HepG2 (cell line): ENCODE measurements around the gene EARS2. TPM values are rescaled to one million over a fixed set of nuclear protein-coding genes. Genes with fewer than 3 reads are reported as not detected.
A peak's percentile ranks its signal among the peaks of the same experiment; 100 is the strongest.

Source experiments
- ESRRA ChIP-seq: sonication (generic); formaldehyde crosslinking; IDR thresholded peaks from 2 replicates; pipeline ENCODE4 v1.5.1; 2020; ENCODE audit warnings: mild to moderate bottlenecking, low read depth, missing genetic modification reagents
- GRHL1 ChIP-seq: sonication (generic); formaldehyde crosslinking; conservative IDR thresholded peaks from 2 replicates; pipeline ENCODE4 v1.8.0; 2022; ENCODE audit warnings: missing genetic modification reagents
- MAFF ChIP-seq: IDR thresholded peaks from 2 replicates; pipeline ENCODE4 v1.6.1; 2011; ENCODE audit warnings: low read depth, low read length, improper control_type of control experiment
- MLX ChIP-seq: IDR thresholded peaks from 2 replicates; pipeline ENCODE4 v1.6.1; 2016
- RBFOX2 ChIP-seq: fragments of 200-400 bp; formaldehyde crosslinking; IDR thresholded peaks from 2 replicates; pipeline ENCODE4 v1.6.1; 2017; ENCODE audit warnings: low read depth, mild to moderate bottlenecking, low read length
- TOE1 ChIP-seq: sonication (generic); formaldehyde crosslinking; IDR thresholded peaks from 2 replicates; pipeline ENCODE4 v1.4.0; 2020; ENCODE audit warnings: mild to moderate bottlenecking, missing genetic modification reagents
- TSC22D2 ChIP-seq: sonication (generic); formaldehyde crosslinking; IDR thresholded peaks from 2 replicates; pipeline ENCODE4 v1.5.1; 2020; ENCODE audit warnings: missing genetic modification reagents, mild to moderate bottlenecking, borderline replicate concordance
- WIZ ChIP-seq: sonication (generic); formaldehyde crosslinking; IDR thresholded peaks from 2 replicates; pipeline ENCODE4 v1.5.1; 2020; ENCODE audit warnings: mild to moderate bottlenecking, missing genetic modification reagents
- ZBTB37 ChIP-seq: sonication (generic); formaldehyde crosslinking; IDR thresholded peaks from 2 replicates; pipeline ENCODE4 v1.4.0; 2020; ENCODE audit warnings: mild to moderate bottlenecking, missing genetic modification reagents
- ZBTB39 ChIP-seq: sonication (generic); formaldehyde crosslinking; IDR thresholded peaks from 2 replicates; pipeline ENCODE4 v1.5.0; 2020; ENCODE audit warnings: missing genetic modification reagents
- ZMAT5 ChIP-seq: sonication (generic); formaldehyde crosslinking; IDR thresholded peaks from 2 replicates; pipeline ENCODE4 v1.5.0; 2020; ENCODE audit warnings: mild to moderate bottlenecking, low read depth, missing genetic modification reagents, borderline replicate concordance
- ZNF10 ChIP-seq: sonication (generic); formaldehyde crosslinking; IDR thresholded peaks from 2 replicates; pipeline ENCODE4 v1.4.0; 2020; ENCODE audit warnings: mild to moderate bottlenecking, low read depth, missing genetic modification reagents, borderline replicate concordance
- ZNF160 ChIP-seq: sonication (generic); formaldehyde crosslinking; IDR thresholded peaks from 2 replicates; pipeline ENCODE4 v1.8.0; 2022; ENCODE audit warnings: mild to moderate bottlenecking, inconsistent platforms, missing genetic modification reagents
- ZNF205 ChIP-seq: IDR thresholded peaks from 2 replicates; pipeline ENCODE4 v1.6.1; 2018; ENCODE audit warnings: missing biosample characterization, missing genetic modification reagents
- ZNF280D ChIP-seq: sonication (generic); formaldehyde crosslinking; IDR thresholded peaks from 2 replicates; pipeline ENCODE4 v1.5.1; 2020; ENCODE audit warnings: mild to moderate bottlenecking, missing genetic modification reagents
- ZNF563 ChIP-seq: sonication (generic); formaldehyde crosslinking; IDR thresholded peaks from 2 replicates; pipeline ENCODE4 v1.8.0; 2022; ENCODE audit warnings: mild to moderate bottlenecking, moderate library complexity, missing genetic modification reagents
- ZNF740 ChIP-seq: sonication (generic); formaldehyde crosslinking; IDR thresholded peaks from 2 replicates; pipeline ENCODE4 v1.4.0; 2020; ENCODE audit warnings: missing genetic modification reagents
- ZNF75D ChIP-seq: sonication (generic); formaldehyde crosslinking; IDR thresholded peaks from 2 replicates; pipeline ENCODE4 v1.8.1; 2023; ENCODE audit warnings: missing genetic modification reagents, mild to moderate bottlenecking, borderline replicate concordance
- polyA plus RNA-seq, 8 experiments: library from polyadenylated mRNA; depleted of rRNA in 3 of 8; stranded (reverse) in 7 of 8; unstranded in 1 of 8; fragments of >200 nt; fragmentation: Illumina TruSeq in 4 of 8; extraction: Trizol in 4 of 8; gene quantifications; 2 replicates each; pipeline versions ENCODE4 v1.2.1 to v1.2.3, GENCODE V29; 2011 to 2016; ENCODE audit warnings: low read depth in 4 of 8, missing spikeins in 1 of 8, mixed read lengths in 1 of 8; ENCODE audit not compliant: insufficient read depth in 1 of 8
- total RNA-seq, 5 experiments: library from RNA; depleted of rRNA; stranded (reverse); fragments of >200 nt; fragmentation: Illumina TruSeq; extraction: Trizol; gene quantifications; 2 replicates each; pipeline ENCODE4 v1.2.3, GENCODE V29; 2016; ENCODE audit warnings: low read depth in 1 of 5

The EARS2 gene
- total and polyA plus RNA-seq, 2 of the 13 experiments (the other 11 are each of a cell fraction or from before 2014, with no cell fraction given) = 49.4 to 80.4 TPM

GRCh38 chr16:23556881-23557778 is at the start of gene EARS2, which contains the start of gene UBFD1 (continued):
- TF ChIP-seq MAFF (no peak), ESRRA (peak; percentile 64), RBFOX2 (peak; percentile 98), ZMAT5 (CRISPR knock-in tag) (no peak; the same call in 1 of the 2 replicates), GRHL1 (CRISPR knock-in tag) (no peak), ZNF740 (peak; percentile 69; the same call in 1 of the 2 replicates), ZNF10 (CRISPR knock-in tag) (no peak), ZBTB37 (CRISPR knock-in tag) (peak; percentile 66), WIZ (CRISPR knock-in tag) (no peak), ZNF280D (CRISPR knock-in tag) (peak; percentile 50), MLX (CRISPR knock-in tag) (peak; percentile 75), TSC22D2 (peak; percentile 37; the same call in 1 of the 2 replicates), ZNF75D (no peak), ZNF563 (CRISPR knock-in tag) (peak; percentile 37; the same call in 1 of the 2 replicates), ZNF160 (CRISPR knock-in tag) (peak; percentile 94), TOE1 (CRISPR knock-in tag) (peak; percentile 52), ZBTB39 (CRISPR knock-in tag) (peak; percentile 64), ZNF205 (CRISPR knock-in tag) (peak; percentile 95)
